Measurements from ENCODE around the gene LRMDA. TPM values are rescaled to one million over a fixed set of nuclear protein-coding genes. Genes with fewer than 3 reads are reported as not detected.

The LRMDA gene
- total and polyA plus RNA-seq, 2 donors (not counting 3 experiments of a cell fraction or from before 2014, with no cell fraction given), result 9.7 to 18.0 TPM

DNA sequence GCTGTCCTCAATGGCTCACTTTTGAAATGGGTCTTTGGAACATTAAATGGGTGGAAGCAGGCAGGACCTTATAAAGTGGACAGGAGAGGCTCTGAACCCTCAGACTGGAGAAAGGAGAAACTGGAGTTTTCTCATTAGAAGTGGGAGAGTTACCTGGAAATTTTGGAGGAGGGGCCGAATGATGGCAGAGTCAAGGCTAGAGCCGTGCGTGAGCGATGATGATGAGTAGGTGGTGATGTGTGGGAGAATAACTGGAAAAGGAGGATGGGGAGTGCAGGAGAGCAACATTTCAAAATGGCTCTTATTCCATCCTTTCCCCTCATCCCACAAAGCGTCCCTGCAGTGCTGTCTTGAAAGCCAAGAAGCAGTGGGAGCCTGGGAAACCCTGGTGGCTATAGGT is 274.0 kb downstream of the LRMDA start:
- Histone ChIP-seq H4K20me1 (replicated peaks; ENCODE audit: control insufficient read depth, extremely low read depth, insufficient read depth, low read length) (no peaks in the 10 kb centered on the region), H3K27me3 (ENCODE audit: control insufficient read depth in 2 of 2, insufficient read depth in 2 of 2, low read length in 2 of 2) (no peaks in the 10 kb centered on the region), H3K36me3 (ENCODE audit: control insufficient read depth in 2 of 2, extremely low read depth in 1 of 2, insufficient read depth in 2 of 2, low read length in 2 of 2) (no peaks in the 10 kb centered on the region), H3K4me1 (ENCODE audit: control insufficient read depth, extremely low read depth, insufficient read depth, low read length) (no peaks in the 10 kb centered on the region), H3K79me2 (ENCODE audit: control insufficient read depth, insufficient read depth, low read length) (no peaks in the 10 kb centered on the region), H2AFZ (ENCODE audit: low read depth, low read length) (no peak overlapping the region), H3K27ac (ENCODE audit: insufficient read depth, low read depth, low read length) (no peak overlapping the region), H3K9ac (replicated peaks; ENCODE audit: extremely low read depth, insufficient read depth, low read length) (no peak overlapping the region), H3K9me3 (replicated peaks; ENCODE audit: control insufficient read depth, insufficient read depth, low read length) (no peaks in the 10 kb centered on the region), H3K4me2 (ENCODE audit: insufficient read depth, low read length) (no peak overlapping the region), H3K4me3 (replicated peaks in 1 of 3; ENCODE audit: insufficient read depth in 1 of 3, low read depth in 1 of 3, low read length in 3 of 3) (no peak overlapping the region), H3K9me1 (replicated peaks; ENCODE audit: control insufficient read depth, extremely low read depth, insufficient read depth, low read length) (no peaks in the 10 kb centered on the region)
- no TSS peak for BruUV-seq (replicated peaks)
- TF ChIP-seq GATA2 (IDR thresholded peaks at IDR 0.05; ENCODE audit: insufficient read depth, insufficient read length, low read depth, low read length) (no peak), MYC (IDR thresholded peaks at IDR 0.05; ENCODE audit: low read depth, low read length) (no peak), JUN (IDR thresholded peaks at IDR 0.05; ENCODE audit: borderline replicate concordance, insufficient read depth, insufficient read length, low read depth) (no peak), POLR2AphosphoS5 (IDR thresholded peaks at IDR 0.05; ENCODE audit: insufficient read depth, low read depth, low read length) (no peak), EZH2 (IDR thresholded peaks at IDR 0.05; ENCODE audit: borderline replicate concordance, low read depth, low read length, severe bottlenecking) (no peak), FOS (IDR thresholded peaks at IDR 0.05; ENCODE audit: borderline replicate concordance, insufficient read depth, low read length) (no peak), POLR2A (IDR thresholded peaks at IDR 0.05; ENCODE audit: low read depth, low read length) (no peak)
- TF ChIP-seq, protein P1, sequence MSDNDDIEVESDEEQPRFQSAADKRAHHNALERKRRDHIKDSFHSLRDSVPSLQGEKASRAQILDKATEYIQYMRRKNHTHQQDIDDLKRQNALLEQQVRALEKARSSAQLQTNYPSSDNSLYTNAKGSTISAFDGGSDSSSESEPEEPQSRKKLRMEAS (IDR thresholded peaks at IDR 0.05; ENCODE audit: insufficient read depth, insufficient read length), result no peak
- TF ChIP-seq, protein P2, sequence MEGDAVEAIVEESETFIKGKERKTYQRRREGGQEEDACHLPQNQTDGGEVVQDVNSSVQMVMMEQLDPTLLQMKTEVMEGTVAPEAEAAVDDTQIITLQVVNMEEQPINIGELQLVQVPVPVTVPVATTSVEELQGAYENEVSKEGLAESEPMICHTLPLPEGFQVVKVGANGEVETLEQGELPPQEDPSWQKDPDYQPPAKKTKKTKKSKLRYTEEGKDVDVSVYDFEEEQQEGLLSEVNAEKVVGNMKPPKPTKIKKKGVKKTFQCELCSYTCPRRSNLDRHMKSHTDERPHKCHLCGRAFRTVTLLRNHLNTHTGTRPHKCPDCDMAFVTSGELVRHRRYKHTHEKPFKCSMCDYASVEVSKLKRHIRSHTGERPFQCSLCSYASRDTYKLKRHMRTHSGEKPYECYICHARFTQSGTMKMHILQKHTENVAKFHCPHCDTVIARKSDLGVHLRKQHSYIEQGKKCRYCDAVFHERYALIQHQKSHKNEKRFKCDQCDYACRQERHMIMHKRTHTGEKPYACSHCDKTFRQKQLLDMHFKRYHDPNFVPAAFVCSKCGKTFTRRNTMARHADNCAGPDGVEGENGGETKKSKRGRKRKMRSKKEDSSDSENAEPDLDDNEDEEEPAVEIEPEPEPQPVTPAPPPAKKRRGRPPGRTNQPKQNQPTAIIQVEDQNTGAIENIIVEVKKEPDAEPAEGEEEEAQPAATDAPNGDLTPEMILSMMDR (IDR thresholded peaks at IDR 0.05; ENCODE audit: extremely low read depth in 1 of 2, insufficient read depth in 1 of 2, low read depth in 1 of 2, low read length in 2 of 2), result no peak
- intact Hi-C loops (cut with micrococcal nuclease) (no loop called here), dilution Hi-C loops (cut with MboI; ENCODE audit: extremely low pct_ligation_motif_present, low sequenced_read_pairs) (no loop called here)
- CTCF ChIA-PET, result no interaction called here
- POLR2A ChIA-PET, result no interaction called here
- FAIRE-seq (no peak), DNase-seq (ENCODE audit: low read depth, low spot score) (no peak)
